ENCODE data around the gene ZMIZ1. TPM values are rescaled to one million over a fixed set of nuclear protein-coding genes. Genes with fewer than 3 reads are reported as not detected.
"Not testable (repeated sequence)": the region's sequence is repeated elsewhere in the genome, so short reads cannot be mapped to it uniquely, and the experiment has no call there.

ZMIZ1 gene
- total RNA-seq, 1 experiment from 2014 or later: 13.9 TPM

- no peak for DNase-seq (ENCODE audit: low read depth)
Observed at GRCh38 chr10:79323602-79324001, 254.8 kb downstream of the ZMIZ1 start.

- DNase-seq (ENCODE audit: low read depth): no peak
Observed at GRCh38 chr10:79324032-79324695, 255.4 kb downstream of the ZMIZ1 start.

DNA sequence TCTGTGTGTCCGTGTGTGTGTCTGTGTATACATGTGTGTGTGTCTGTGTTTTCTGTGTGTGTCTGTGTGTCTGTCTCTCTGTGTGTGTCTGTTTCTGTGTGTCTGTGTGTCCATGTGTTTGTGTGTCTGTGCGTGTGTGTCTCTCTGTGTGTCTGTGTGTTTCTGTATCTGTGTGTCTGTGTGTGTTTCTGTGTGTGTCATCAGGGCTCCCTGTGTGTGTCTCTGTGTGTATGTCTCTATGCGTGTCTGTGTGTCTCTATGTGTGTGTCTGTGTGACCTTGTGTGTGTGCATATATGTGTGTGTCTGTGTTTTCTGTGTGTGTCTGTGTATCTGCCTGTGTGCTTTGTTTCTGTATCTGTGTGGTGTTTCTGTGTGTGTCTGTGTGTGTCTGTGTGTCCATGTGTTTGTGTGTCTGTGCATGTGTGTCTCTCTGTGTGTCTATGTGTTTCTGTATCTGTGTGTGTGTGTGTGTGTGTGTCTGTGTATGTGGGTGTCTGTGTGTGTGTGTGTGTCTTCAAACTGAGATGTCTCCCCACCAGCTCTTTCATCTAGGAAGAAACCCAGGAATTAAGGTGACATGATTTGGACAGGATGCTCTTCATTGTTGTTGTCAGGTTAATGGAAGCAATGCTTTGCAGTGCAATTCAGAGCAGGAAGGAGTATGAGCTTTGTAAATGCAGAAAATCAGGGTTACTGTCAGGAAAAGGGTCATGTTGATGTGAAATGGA lies 257.8 kb downstream of the ZMIZ1 start:
- no peak for DNase-seq (ENCODE audit: low read depth)

GRCh38 chr10:79327090-79327457 lies 258.3 kb downstream of the ZMIZ1 start:
- DNase-seq (ENCODE audit: low read depth): no peak

- no peak for DNase-seq (ENCODE audit: low read depth)
Observed at GRCh38 chr10:79328147-79328701, 259.5 kb downstream of the ZMIZ1 start.

- DNase-seq (ENCODE audit: low read depth): peak; percentile 57
Observed at GRCh38 chr10:79328737-79329504, 260.2 kb downstream of the ZMIZ1 start.

- DNase-seq (ENCODE audit: low read depth): no peak
Observed at GRCh38 chr10:79329529-79329928, 260.8 kb downstream of the ZMIZ1 start.

- DNase-seq (ENCODE audit: low read depth): no peak
Observed at GRCh38 chr10:79331226-79331625, 262.5 kb downstream of the ZMIZ1 start.

GRCh38 chr10:79331709-79332108 lies 262.9 kb downstream of the ZMIZ1 start:
- peak; percentile 90 for DNase-seq (ENCODE audit: low read depth)

GRCh38 chr10:79332610-79333315 lies 264.0 kb downstream of the ZMIZ1 start:
- not testable (repeated sequence) for DNase-seq (ENCODE audit: low read depth)

DNA sequence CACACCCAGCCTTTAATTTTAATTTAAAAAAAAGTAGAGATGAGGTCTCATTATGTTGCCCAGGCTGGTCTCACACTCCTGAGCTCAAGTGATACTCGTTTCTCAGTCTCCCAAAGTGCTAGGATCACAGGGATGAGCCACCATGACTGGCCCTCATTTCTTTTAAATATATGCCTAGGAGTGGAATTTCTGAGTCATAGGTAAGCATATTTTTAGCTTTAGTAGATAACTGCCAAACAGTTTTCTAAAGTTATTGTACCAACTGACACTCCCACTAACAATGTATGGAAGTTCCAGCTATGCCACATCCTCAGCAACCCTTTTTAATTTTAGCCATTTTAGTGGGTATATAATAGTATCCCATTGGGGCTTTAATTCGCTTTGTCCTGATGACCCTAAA lies 264.7 kb downstream of the ZMIZ1 start:
- DNase-seq (ENCODE audit: low read depth): peak; percentile 25

DNA sequence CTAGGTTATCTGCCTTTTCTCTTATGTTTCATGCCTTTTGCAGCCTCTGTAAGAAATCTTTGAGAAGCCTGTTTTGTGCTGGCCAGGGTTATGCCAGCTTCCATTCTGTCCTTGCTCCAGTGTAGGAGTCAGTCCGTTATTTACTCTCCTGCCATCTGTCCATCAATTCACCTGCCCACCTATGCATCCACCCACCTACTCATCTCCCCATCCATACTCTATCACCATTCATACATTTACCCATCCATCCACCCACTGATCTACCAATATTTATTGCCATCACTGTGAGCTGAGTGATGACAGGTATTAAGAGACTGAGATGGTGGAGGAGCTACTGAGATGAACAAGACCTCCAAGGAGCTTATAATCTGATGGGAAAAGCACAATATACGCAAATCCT lies 265.8 kb downstream of the ZMIZ1 start:
- DNase-seq (ENCODE audit: low read depth): no peak

DNA sequence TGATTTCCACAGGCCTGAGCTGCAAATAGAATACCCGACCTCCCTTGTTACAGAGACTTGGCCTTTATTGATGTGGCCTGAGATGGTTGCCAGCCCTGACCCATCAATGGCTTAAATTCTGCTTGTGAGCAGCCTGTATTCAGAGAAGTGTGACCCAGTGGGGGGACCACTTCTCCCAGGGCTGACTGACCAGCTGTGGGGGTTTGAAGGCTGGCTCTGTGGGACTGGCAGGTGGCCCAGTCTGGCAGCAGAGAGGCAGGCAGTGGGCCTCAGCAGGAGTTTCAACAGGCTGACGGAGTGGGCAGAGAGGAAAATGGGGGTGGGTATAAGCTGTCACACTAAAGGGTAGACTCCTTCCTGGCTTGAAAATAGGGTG lies 266.3 kb downstream of the ZMIZ1 start:
- DNase-seq (ENCODE audit: low read depth): no peak

- no peak for DNase-seq (ENCODE audit: low read depth)
Observed at GRCh38 chr10:79335470-79336235, 266.9 kb downstream of the ZMIZ1 start.

DNA sequence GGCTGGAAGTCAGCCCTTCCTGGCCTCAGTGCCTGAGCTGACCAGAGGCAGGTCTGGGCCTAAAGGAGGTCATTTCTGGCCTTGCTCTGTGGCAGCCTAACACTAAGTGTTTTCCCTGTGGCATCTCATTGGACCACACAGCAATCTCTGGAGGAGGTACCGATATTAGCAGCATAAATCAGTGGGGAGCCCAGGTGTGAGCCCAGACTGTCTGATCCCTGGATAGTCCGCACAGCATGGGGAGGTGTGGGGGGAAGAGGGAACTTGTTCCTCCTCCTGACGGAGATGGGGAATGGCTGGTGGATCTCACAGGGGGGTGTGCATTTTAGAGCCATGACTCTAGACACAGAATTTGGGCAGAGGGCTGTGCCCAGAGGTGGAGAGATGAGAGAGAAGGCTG lies 267.5 kb downstream of the ZMIZ1 start:
- DNase-seq (ENCODE audit: low read depth): no peak

DNA sequence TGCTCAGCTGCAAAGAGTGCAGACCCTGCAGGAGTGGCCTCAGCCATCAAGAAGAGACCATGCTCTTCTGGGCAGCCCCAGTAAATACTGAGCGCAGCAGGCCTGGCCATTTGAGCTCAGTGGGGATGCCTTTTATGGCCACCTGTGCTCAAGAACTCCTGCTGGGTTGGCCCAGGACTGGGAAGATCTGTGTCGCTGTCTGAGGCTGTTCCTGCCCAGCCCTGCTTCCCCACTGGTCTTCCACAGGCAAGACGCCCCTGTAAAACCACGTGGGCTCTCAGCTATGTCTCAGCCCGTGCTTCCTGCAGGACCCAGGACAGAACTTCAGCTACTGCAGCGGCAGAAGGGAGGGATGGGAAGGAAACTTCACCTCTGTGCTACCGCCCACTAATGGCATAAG lies 268.0 kb downstream of the ZMIZ1 start:
- DNase-seq (ENCODE audit: low read depth): no peak

GRCh38 chr10:79337783-79338469 lies 269.2 kb downstream of the ZMIZ1 start:
- not testable (repeated sequence) for DNase-seq (ENCODE audit: low read depth)

DNA sequence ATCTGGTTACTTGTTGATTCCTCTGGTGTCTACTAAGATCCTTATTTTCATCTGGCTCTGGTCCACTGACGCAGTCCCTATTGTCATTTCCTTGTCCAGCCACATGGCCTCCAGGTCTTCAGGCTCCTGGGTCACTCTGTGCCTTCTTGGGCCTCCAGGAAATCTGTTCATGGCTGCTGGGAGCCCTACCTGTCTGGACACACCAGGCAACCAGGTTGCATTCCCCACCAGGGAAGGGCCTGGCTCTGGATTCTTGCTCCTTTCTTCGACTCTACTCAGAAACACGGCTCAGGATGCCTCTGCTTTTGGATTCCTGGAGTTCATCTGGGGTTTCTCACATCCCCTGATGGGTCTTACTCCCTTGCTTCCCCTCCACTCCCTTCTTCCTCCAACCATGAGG lies 270.5 kb downstream of the ZMIZ1 start:
- DNase-seq (ENCODE audit: low read depth): no peak

DNA sequence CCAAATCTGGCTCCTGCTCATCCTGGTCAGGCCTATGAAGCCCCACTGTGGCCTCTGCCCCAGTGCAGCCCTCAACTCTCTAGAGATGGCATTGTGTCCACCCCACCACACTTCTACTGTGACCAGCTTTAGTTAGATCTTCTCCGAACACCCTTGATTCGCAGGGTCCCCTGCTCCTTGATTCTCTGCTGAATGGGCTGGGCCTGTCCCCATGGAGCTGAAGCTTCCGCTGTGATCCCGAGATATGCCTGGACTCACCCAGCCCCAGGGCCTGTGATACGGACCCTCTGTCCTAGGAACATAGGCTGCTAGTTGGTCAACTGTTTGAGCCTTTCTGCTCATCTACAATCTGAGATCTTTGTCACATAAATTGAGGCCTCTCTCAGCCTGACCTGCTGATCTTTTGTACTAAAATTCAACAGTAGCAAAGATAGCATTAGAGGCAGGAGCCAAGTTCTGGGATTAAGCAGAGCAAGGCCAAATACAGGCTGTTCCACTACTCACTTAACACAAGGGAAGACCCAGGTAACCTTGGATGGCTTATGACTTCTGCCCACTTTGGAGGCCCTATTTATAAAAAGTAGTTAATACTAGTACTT lies 272.0 kb downstream of the ZMIZ1 start:
- no peak for DNase-seq (ENCODE audit: low read depth)

DNA sequence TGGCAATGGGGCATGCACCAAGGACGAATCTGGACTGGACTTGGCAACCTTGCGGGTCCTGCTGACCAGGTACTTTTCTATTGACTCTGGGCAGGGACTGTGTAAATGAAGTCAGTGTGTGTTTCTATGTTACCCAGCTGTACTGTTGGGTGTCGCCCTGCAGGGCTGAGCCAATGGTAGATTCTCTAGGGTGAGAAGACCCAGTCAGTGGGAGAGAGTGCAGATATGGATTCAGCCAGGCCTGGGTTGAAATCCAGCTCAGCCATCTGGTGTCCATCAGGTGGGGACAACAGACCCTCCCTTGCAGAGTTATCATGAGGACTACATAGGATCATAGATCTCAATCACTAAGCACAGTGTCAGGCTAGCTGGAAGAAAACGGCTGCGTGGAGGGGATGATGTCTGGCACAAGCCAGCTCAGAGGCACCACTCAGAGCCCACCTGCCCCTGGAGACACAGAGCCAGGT lies 273.6 kb downstream of the ZMIZ1 start:
- DNase-seq (ENCODE audit: low read depth): no peak
